ENCODE data around the gene SPRTN. TPM values are rescaled to one million over a fixed set of nuclear protein-coding genes. Genes with fewer than 3 reads are reported as not detected.

Gene SPRTN
- total RNA-seq, 1 donor from 2014 or later = 14.6 TPM

Other genes with a start within 250 kb of the SPRTN start
- not detected in 2 replicates for gene TRIM67, start 176.2 kb upstream of the SPRTN start, total RNA-seq
- gene GNPAT, start 97.1 kb upstream of the SPRTN start, total RNA-seq = 85.0 and 86.0 TPM in 2 replicates
- gene EXOC8, start 441 bp upstream of the SPRTN start, total RNA-seq = 16.4 and 17.0 TPM in 2 replicates
- 23.4 and 27.8 TPM in 2 replicates for gene EGLN1, start 84.0 kb downstream of the SPRTN start, total RNA-seq
- gene TSNAX, start 190.4 kb downstream of the SPRTN start, total RNA-seq = 37.5 and 41.0 TPM in 2 replicates